ENCODE measurements around the gene GATA2.

GRCh38 chr3:128469556-128469955 is 23.4 kb downstream of the GATA2 start:
- TF ChIP-seq KMT2B (CRISPR knock-in tag; IDR thresholded peaks at IDR 0.05) (no peak), BHLHE40 (IDR thresholded peaks at IDR 0.05; ENCODE audit: low read length) (no peak), MTA1 (CRISPR knock-in tag; IDR thresholded peaks at IDR 0.05; ENCODE audit: borderline replicate concordance) (no peak), RXRA (CRISPR knock-in tag; IDR thresholded peaks at IDR 0.05) (no peak), KDM2A (CRISPR knock-in tag; IDR thresholded peaks at IDR 0.05; ENCODE audit: borderline replicate concordance, low read depth) (no peak), NONO (IDR thresholded peaks at IDR 0.05) (no peak), NONO (CRISPR knock-in tag; conservative IDR thresholded peaks at IDR 0.05) (no peak), SMYD3 (CRISPR knock-in tag; IDR thresholded peaks at IDR 0.05) (no peak)
- TF ChIP-seq, protein P1, sequence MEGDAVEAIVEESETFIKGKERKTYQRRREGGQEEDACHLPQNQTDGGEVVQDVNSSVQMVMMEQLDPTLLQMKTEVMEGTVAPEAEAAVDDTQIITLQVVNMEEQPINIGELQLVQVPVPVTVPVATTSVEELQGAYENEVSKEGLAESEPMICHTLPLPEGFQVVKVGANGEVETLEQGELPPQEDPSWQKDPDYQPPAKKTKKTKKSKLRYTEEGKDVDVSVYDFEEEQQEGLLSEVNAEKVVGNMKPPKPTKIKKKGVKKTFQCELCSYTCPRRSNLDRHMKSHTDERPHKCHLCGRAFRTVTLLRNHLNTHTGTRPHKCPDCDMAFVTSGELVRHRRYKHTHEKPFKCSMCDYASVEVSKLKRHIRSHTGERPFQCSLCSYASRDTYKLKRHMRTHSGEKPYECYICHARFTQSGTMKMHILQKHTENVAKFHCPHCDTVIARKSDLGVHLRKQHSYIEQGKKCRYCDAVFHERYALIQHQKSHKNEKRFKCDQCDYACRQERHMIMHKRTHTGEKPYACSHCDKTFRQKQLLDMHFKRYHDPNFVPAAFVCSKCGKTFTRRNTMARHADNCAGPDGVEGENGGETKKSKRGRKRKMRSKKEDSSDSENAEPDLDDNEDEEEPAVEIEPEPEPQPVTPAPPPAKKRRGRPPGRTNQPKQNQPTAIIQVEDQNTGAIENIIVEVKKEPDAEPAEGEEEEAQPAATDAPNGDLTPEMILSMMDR (CRISPR knock-in tag; IDR thresholded peaks at IDR 0.05): no peak
- TF ChIP-seq, protein P2, sequence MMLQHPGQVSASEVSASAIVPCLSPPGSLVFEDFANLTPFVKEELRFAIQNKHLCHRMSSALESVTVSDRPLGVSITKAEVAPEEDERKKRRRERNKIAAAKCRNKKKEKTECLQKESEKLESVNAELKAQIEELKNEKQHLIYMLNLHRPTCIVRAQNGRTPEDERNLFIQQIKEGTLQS (CRISPR knock-in tag; IDR thresholded peaks at IDR 0.05): no peak
